IMR-90 (cell line): ENCODE results near the gene CAPN2.

Experiments
- BHLHE40 ChIP-seq: fragments of 150-350 bp; IDR thresholded peaks from 2 replicates; pipeline ENCODE4 v1.6.1; 2016; ENCODE audit warnings: mild to moderate bottlenecking, low read depth, low read length
- CEBPB ChIP-seq: IDR thresholded peaks from 2 replicates; pipeline ENCODE4 v1.6.1; 2012; ENCODE audit warnings: low read depth, low read length, improper control_type of control experiment
- CHD1 ChIP-seq: IDR thresholded peaks from 2 replicates; pipeline ENCODE4 v1.6.1; 2012; ENCODE audit warnings: low read depth, low read length, improper control_type of control experiment
- CTCF ChIP-seq: conservative IDR thresholded peaks from 2 replicates; pipeline ENCODE4 v1.5.1; 2012; ENCODE audit warnings: mild to moderate bottlenecking, low read depth, low read length, improper control_type of control experiment
- FOS ChIP-seq: fragments of 150-350 bp; IDR thresholded peaks from 2 replicates; pipeline ENCODE4 v1.6.1; 2016; ENCODE audit warnings: low read depth, low read length
- MXI1 ChIP-seq: IDR thresholded peaks from 2 replicates; pipeline ENCODE4 v1.6.1; 2012; ENCODE audit warnings: low read depth, mild to moderate bottlenecking, low read length, moderate library complexity, borderline replicate concordance
- POLR2A ChIP-seq: IDR thresholded peaks from 2 replicates; pipeline ENCODE4 v1.6.1; 2012; ENCODE audit warnings: mild to moderate bottlenecking, low read depth, low read length
- RAD21 ChIP-seq: IDR thresholded peaks from 2 replicates; pipeline ENCODE4 v1.6.1; 2012; ENCODE audit warnings: low read length, improper control_type of control experiment
- USF2 ChIP-seq: fragments of 150-350 bp; IDR thresholded peaks from 2 replicates; pipeline ENCODE4 v1.6.1; 2017; ENCODE audit warnings: mild to moderate bottlenecking, antibody characterized with exemption, low read length, low read depth

GRCh38 chr1:223665592-223666312 is 46.6 kb upstream of the CAPN2 start, which contains the start of gene CAPN8:
- no peak for TF ChIP-seq CTCF
- TF ChIP-seq BHLHE40, result no peak
- TF ChIP-seq CHD1, result no peak
- no peak for TF ChIP-seq USF2
- TF ChIP-seq RAD21, result no peak
- TF ChIP-seq CEBPB, result no peak
- TF ChIP-seq MXI1, result no peak
- TF ChIP-seq POLR2A, result no peak
- no peak for TF ChIP-seq FOS
